Nephron progenitor cell (in vitro differentiated cells): Measurements from ENCODE around the gene MAP3K10.

Source experiments
- DNase-seq: peaks from one replicate; pipeline ENCODE4 v3.0.0; 2021
- H3K27ac Mint-ChIP-seq: 2 replicates; pipeline ENCODE4 v1.8.0; 2021; ENCODE audit warnings: mild to moderate bottlenecking, moderate library complexity, mixed read lengths
- H3K27me3 Mint-ChIP-seq: 2 replicates; pipeline ENCODE4 v1.8.0; 2021; ENCODE audit warnings: mild to moderate bottlenecking, low read depth, mixed read lengths; ENCODE audit not compliant: poor library complexity
- H3K36me3 Mint-ChIP-seq: 2 replicates; pipeline ENCODE4 v1.8.0; 2021; ENCODE audit warnings: low read depth, mixed read lengths
- H3K4me1 Mint-ChIP-seq: 2 replicates; pipeline ENCODE4 v1.8.0; 2021; ENCODE audit warnings: mixed read lengths
- H3K4me3 Mint-ChIP-seq: 2 replicates; pipeline ENCODE4 v1.8.0; 2021; ENCODE audit warnings: mild to moderate bottlenecking, moderate library complexity, mixed read lengths
- H3K9me3 Mint-ChIP-seq: 2 replicates; pipeline ENCODE4 v1.8.0; 2021; ENCODE audit warnings: mild to moderate bottlenecking, moderate library complexity, mixed read lengths
- CTCF ChIP-seq: fragments of 200-600 bp; sonication (generic); IDR thresholded peaks from 2 replicates; pipeline ENCODE4 v1.5.0; 2021; ENCODE audit warnings: antibody characterized with exemption

The MAP3K10 gene

GRCh38 chr19:40261631-40262030, 70.4 kb downstream of the MAP3K10 start:
- H3K27me3 Mint-ChIP-seq, result peaks cover 2% of the 10 kb centered on the region
- H3K4me3 Mint-ChIP-seq, result no peak overlapping the region
- no peaks in the 10 kb centered on the region for H3K9me3 Mint-ChIP-seq
- H3K36me3 Mint-ChIP-seq, result peaks cover 44% of the 10 kb centered on the region
- peaks cover 23% of the 10 kb centered on the region for H3K4me1 Mint-ChIP-seq
- TF ChIP-seq CTCF, result no peak
- no peak overlapping the region for H3K27ac Mint-ChIP-seq
- DNase-seq, result no peak

GRCh38 chr19:40262422-40262821, 71.2 kb downstream of the MAP3K10 start:
- H3K4me1 Mint-ChIP-seq, result peaks cover 31% of the 10 kb centered on the region
- H3K4me3 Mint-ChIP-seq, result no peak overlapping the region
- H3K27ac Mint-ChIP-seq, result no peak overlapping the region
- no peak for TF ChIP-seq CTCF
- no peak for DNase-seq
- H3K36me3 Mint-ChIP-seq, result peaks cover 44% of the 10 kb centered on the region
- peaks cover 2% of the 10 kb centered on the region for H3K27me3 Mint-ChIP-seq
- H3K9me3 Mint-ChIP-seq, result no peaks in the 10 kb centered on the region

- H3K27me3 Mint-ChIP-seq, result peaks cover 2% of the 10 kb centered on the region
- no peak overlapping the region for H3K4me3 Mint-ChIP-seq
- no peaks in the 10 kb centered on the region for H3K9me3 Mint-ChIP-seq
- peaks cover 43% of the 10 kb centered on the region for H3K36me3 Mint-ChIP-seq
- peaks cover 36% of the 10 kb centered on the region for H3K4me1 Mint-ChIP-seq
- no peak for TF ChIP-seq CTCF
- H3K27ac Mint-ChIP-seq, result peak overlapping the region; percentile 42
- DNase-seq, result no peak
Measured at GRCh38 chr19:40263440-40264313, 72.5 kb downstream of the MAP3K10 start.

GRCh38 chr19:40264314-40265054, 73.3 kb downstream of the MAP3K10 start:
- H3K27ac Mint-ChIP-seq, result peak overlapping the region; percentile 90
- DNase-seq, result no peak

More at GRCh38 chr19:40264314-40265054, 73.3 kb downstream of the MAP3K10 start:
- H3K27me3 Mint-ChIP-seq, result peaks cover 2% of the 10 kb centered on the region
- peaks cover 40% of the 10 kb centered on the region for H3K36me3 Mint-ChIP-seq
- no peak for TF ChIP-seq CTCF
- no peak overlapping the region for H3K4me3 Mint-ChIP-seq
- no peaks in the 10 kb centered on the region for H3K9me3 Mint-ChIP-seq
- peaks cover 36% of the 10 kb centered on the region for H3K4me1 Mint-ChIP-seq
